ENCODE results near the gene ABTB2. TPM values are rescaled to one million over a fixed set of nuclear protein-coding genes. Genes with fewer than 3 reads are reported as not detected.

Gene ABTB2
- total and polyA plus RNA-seq, 2 experiments from 2014 or later: 8.7 to 9.9 TPM

- H3K9ac ChIP-seq: no peak overlapping the region
- no peaks in the 10 kb centered on the region for H3K27me3 ChIP-seq (replicated peaks; ENCODE audit: insufficient read depth)
- TF ChIP-seq EZH2 (IDR thresholded peaks at IDR 0.05; ENCODE audit: insufficient read depth, poor library complexity, severe bottlenecking) (no peak), EZH2phosphoT487 (IDR thresholded peaks at IDR 0.05; ENCODE audit: insufficient read depth, low read depth) (no peak)
- 90 to 91% methylated on average over 14 of the region's 14 CpGs for WGBS, 2 experiments (ENCODE audit: low coverage in 1 of 2, low lambda C conversion rate in 2 of 2, missing lambda C conversion rate in 2 of 2)
- no peaks in the 10 kb centered on the region for H3K9me2 ChIP-seq (ENCODE audit: insufficient read depth)
- H2AFZ ChIP-seq: no peak overlapping the region
- H4K20me1 ChIP-seq (ENCODE audit: insufficient read depth): no peaks in the 10 kb centered on the region
- in situ Hi-C loops (cut with MboI): no loop called here
- no peaks in the 10 kb centered on the region for H3K79me2 ChIP-seq (ENCODE audit: insufficient read depth)
- no peak overlapping the region for H3K4me2 ChIP-seq (ENCODE audit: unreplicated experiment)
- no peaks in the 10 kb centered on the region for H3F3A ChIP-seq (ENCODE audit: insufficient read depth)
- no peak for DNase-seq
- H3K36me3 ChIP-seq (ENCODE audit: low read depth): no peaks in the 10 kb centered on the region
- H3K27ac ChIP-seq: no peak overlapping the region
- no peak overlapping the region for H3K4me3 ChIP-seq
- no peaks in the 10 kb centered on the region for H3K4me1 ChIP-seq (ENCODE audit: insufficient read depth)
- H3K9me3 ChIP-seq (ENCODE audit: low read depth): no peaks in the 10 kb centered on the region
These were observed 173.2 kb downstream of the ABTB2 start for GRCh38 chr11:34184505-34185015.

GRCh38 chr11:34183848-34184391 is 173.9 kb downstream of the ABTB2 start:
- in situ Hi-C loops (cut with MboI): no loop called here
- H3K4me2 ChIP-seq (ENCODE audit: unreplicated experiment): no peak overlapping the region
- TF ChIP-seq EZH2phosphoT487 (IDR thresholded peaks at IDR 0.05; ENCODE audit: insufficient read depth, low read depth) (no peak), EZH2 (IDR thresholded peaks at IDR 0.05; ENCODE audit: insufficient read depth, poor library complexity, severe bottlenecking) (no peak)
- H3K9ac ChIP-seq: no peak overlapping the region
- no peaks in the 10 kb centered on the region for H3K9me2 ChIP-seq (ENCODE audit: insufficient read depth)
- no peaks in the 10 kb centered on the region for H3F3A ChIP-seq (ENCODE audit: insufficient read depth)
- no peak overlapping the region for H3K27ac ChIP-seq
- WGBS, 2 experiments (ENCODE audit: low coverage in 1 of 2, low lambda C conversion rate in 2 of 2, missing lambda C conversion rate in 2 of 2): 85 to 89% methylated on average over 9 of the region's 9 CpGs
- no peaks in the 10 kb centered on the region for H3K27me3 ChIP-seq (replicated peaks; ENCODE audit: insufficient read depth)
- no peaks in the 10 kb centered on the region for H3K36me3 ChIP-seq (ENCODE audit: low read depth)
- no peaks in the 10 kb centered on the region for H3K79me2 ChIP-seq (ENCODE audit: insufficient read depth)
- H4K20me1 ChIP-seq (ENCODE audit: insufficient read depth): no peaks in the 10 kb centered on the region
- no peaks in the 10 kb centered on the region for H3K4me1 ChIP-seq (ENCODE audit: insufficient read depth)
- DNase-seq: no peak
- H3K9me3 ChIP-seq (ENCODE audit: low read depth): no peaks in the 10 kb centered on the region
- no peak overlapping the region for H2AFZ ChIP-seq
- H3K4me3 ChIP-seq: no peak overlapping the region

- Histone ChIP-seq H3K9ac (no peak overlapping the region), H3K27ac (no peak overlapping the region), H3K9me3 (ENCODE audit: low read depth) (no peaks in the 10 kb centered on the region), H3K36me3 (ENCODE audit: low read depth) (no peaks in the 10 kb centered on the region), H2AFZ (no peak overlapping the region), H3K4me2 (ENCODE audit: unreplicated experiment) (no peak overlapping the region), H3K27me3 (replicated peaks; ENCODE audit: insufficient read depth) (no peaks in the 10 kb centered on the region), H4K20me1 (ENCODE audit: insufficient read depth) (no peaks in the 10 kb centered on the region), H3F3A (ENCODE audit: insufficient read depth) (no peaks in the 10 kb centered on the region), H3K4me1 (ENCODE audit: insufficient read depth) (no peaks in the 10 kb centered on the region), H3K4me3 (no peak overlapping the region), H3K79me2 (ENCODE audit: insufficient read depth) (no peaks in the 10 kb centered on the region), H3K9me2 (ENCODE audit: insufficient read depth) (no peaks in the 10 kb centered on the region)
- WGBS, 2 experiments (ENCODE audit: low coverage in 1 of 2, low lambda C conversion rate in 2 of 2, missing lambda C conversion rate in 2 of 2): 89 to 92% methylated on average over 13 of the region's 13 CpGs
- no peak for TF ChIP-seq EZH2 (IDR thresholded peaks at IDR 0.05; ENCODE audit: insufficient read depth, poor library complexity, severe bottlenecking)
- no peak for TF ChIP-seq EZH2phosphoT487 (IDR thresholded peaks at IDR 0.05; ENCODE audit: insufficient read depth, low read depth)
- no peak for DNase-seq
- in situ Hi-C loops (cut with MboI): no loop called here
These were observed 174.7 kb downstream of the ABTB2 start for GRCh38 chr11:34182921-34183685.

GRCh38 chr11:34182425-34182824 is 175.4 kb downstream of the ABTB2 start:
- Histone ChIP-seq H3K27ac (no peak overlapping the region), H3K4me3 (no peak overlapping the region), H3K4me1 (ENCODE audit: insufficient read depth) (no peaks in the 10 kb centered on the region), H3K9me2 (ENCODE audit: insufficient read depth) (no peaks in the 10 kb centered on the region), H3K4me2 (ENCODE audit: unreplicated experiment) (no peak overlapping the region), H3F3A (ENCODE audit: insufficient read depth) (no peaks in the 10 kb centered on the region), H2AFZ (no peak overlapping the region), H3K9me3 (ENCODE audit: low read depth) (no peaks in the 10 kb centered on the region), H4K20me1 (ENCODE audit: insufficient read depth) (no peaks in the 10 kb centered on the region), H3K9ac (no peak overlapping the region), H3K79me2 (ENCODE audit: insufficient read depth) (no peaks in the 10 kb centered on the region), H3K36me3 (ENCODE audit: low read depth) (no peaks in the 10 kb centered on the region), H3K27me3 (replicated peaks; ENCODE audit: insufficient read depth) (no peaks in the 10 kb centered on the region)
- in situ Hi-C loops (cut with MboI): no loop called here
- TF ChIP-seq EZH2phosphoT487 (IDR thresholded peaks at IDR 0.05; ENCODE audit: insufficient read depth, low read depth): no peak
- no peak for TF ChIP-seq EZH2 (IDR thresholded peaks at IDR 0.05; ENCODE audit: insufficient read depth, poor library complexity, severe bottlenecking)
- no peak for DNase-seq
- WGBS, 2 experiments (ENCODE audit: low coverage in 1 of 2, low lambda C conversion rate in 2 of 2, missing lambda C conversion rate in 2 of 2): 42 to 45% methylated on average over 2 of the region's 2 CpGs

All from GM23248 (cell line).